ENCODE data around the gene ARID1A.

ARID1A gene

GRCh38 chr1:26768755-26769154, 72.9 kb downstream of the ARID1A start:
- no peak for DNase-seq

DNA sequence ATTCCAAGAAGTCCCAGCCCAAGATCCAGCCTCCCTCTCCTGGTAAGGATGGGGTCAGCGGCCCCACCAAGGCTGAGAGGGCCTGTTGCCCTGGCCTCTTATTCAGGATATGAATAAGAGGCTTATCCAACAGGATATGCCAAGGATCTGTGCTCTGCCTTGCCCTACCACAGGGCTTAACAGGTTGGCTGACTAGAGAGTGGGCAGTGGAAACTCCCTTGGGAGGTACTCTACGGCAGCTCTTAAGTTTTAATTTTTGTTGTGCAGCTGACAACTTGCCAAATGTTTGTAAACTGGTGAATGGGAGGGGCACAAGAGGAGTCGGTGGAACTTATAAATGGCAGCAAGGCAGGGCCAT, 75.4 kb downstream of the ARID1A start:
- no peak for DNase-seq

DNA sequence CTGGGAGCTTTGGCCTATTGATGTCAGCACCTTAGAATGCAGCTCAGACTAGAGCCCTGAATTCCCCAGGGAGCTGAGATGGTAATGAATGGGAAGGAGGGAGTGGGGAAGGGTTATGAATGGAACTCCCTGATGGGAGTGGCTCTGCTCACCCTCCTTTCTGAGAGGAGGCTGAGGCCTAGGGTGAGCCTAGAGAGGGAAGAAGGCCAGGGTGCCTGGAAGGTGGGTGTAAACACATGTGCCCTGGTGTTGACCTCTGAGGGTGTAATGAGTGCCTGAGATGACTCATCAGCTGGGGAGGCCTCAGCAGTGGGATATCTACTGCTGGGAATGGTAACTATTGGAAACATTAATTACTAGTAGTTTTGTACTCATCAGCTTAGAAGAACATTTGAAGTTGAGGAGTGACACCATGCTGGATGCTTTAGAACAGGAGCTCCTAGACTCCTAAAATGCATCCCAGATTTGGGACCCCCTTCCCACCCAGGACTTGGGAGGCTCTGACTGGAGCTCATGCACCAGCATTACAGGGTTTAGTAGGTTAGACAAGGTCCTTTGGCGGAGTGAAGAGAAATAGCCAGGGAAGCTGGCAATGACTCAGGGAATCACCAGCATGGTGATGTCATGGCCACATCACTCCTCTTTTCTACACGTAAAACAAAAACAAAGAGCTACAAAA, 76.0 kb downstream of the ARID1A start:
- peak; percentile 28 for DNase-seq

DNA sequence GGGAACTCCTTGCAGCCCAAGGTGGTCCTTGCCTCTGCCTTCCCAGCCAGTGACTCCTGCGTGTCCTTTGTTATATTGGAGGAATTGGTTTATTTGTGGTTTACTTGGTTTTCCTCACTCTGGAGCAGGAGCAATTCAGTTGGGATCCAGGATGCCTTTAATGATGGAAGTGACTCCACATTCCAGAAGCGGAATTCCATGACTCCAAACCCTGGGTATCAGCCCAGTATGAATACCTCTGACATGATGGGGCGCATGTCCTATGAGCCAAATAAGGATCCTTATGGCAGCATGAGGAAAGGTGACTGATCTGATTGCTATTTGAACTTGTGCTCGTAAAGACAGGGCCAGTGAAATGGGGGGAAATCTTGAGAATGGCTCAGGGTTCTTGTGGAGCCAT, 76.9 kb downstream of the ARID1A start:
- DNase-seq = no peak

DNA sequence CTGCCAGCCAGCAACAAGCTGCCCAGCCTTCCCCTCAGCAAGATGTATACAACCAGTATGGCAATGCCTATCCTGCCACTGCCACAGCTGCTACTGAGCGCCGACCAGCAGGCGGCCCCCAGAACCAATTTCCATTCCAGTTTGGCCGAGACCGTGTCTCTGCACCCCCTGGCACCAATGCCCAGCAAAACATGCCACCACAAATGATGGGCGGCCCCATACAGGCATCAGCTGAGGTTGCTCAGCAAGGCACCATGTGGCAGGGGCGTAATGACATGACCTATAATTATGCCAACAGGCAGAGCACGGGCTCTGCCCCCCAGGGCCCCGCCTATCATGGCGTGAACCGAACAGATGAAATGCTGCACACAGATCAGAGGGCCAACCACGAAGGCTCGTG, 78.6 kb downstream of the ARID1A start:
- no peak for DNase-seq

GRCh38 chr1:26775666-26776065, 79.9 kb downstream of the ARID1A start:
- no peak for DNase-seq

DNA sequence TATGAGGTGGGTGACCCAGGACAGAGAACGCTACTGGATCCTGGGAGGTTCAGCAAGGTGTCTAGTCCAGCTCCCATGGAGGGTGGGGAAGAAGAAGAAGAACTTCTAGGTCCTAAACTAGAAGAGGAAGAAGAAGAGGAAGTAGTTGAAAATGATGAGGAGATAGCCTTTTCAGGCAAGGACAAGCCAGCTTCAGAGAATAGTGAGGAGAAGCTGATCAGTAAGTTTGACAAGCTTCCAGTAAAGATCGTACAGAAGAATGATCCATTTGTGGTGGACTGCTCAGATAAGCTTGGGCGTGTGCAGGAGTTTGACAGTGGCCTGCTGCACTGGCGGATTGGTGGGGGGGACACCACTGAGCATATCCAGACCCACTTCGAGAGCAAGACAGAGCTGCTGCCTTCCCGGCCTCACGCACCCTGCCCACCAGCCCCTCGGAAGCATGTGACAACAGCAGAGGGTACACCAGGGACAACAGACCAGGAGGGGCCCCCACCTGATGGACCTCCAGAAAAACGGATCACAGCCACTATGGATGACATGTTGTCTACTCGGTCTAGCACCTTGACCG, 83.4 kb downstream of the ARID1A start:
- DNase-seq = no peak

GRCh38 chr1:26780344-26780957, 84.6 kb downstream of the ARID1A start:
- no peak for DNase-seq

GRCh38 chr1:26781206-26781825, 85.5 kb downstream of the ARID1A start:
- no peak for DNase-seq

DNA sequence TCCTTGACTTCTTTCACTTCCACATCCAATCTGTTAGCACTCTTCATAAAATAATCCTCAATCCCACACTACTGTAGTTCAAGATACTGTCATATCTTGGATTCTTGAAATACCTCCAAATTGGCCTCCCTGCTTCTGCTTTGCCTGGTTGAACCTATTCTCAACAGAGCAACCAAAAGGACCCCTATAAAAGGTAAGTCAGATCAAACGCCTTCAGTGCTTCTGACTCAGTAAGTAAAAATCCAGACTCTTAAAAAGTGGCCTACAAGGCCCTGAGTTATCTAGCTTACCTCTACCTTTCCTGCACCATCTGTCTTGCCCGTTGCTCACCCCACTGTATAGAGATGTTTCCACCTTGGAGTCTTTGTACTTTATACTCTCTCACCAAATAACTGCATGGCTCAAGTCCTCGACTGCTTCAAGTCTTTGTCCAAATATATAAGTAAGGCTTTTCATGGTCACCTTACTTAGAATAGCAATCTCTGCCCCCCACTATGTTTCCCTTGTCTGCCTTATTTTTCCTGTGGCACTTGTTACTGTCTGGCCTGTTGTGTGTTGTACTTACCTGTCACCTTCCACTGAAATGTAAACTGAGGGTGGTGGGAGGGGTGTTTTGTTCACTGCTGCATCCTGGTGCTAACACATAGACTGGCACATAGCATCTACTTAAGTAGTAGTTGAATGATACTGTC, 86.9 kb downstream of the ARID1A start:
- no peak for DNase-seq

DNA sequence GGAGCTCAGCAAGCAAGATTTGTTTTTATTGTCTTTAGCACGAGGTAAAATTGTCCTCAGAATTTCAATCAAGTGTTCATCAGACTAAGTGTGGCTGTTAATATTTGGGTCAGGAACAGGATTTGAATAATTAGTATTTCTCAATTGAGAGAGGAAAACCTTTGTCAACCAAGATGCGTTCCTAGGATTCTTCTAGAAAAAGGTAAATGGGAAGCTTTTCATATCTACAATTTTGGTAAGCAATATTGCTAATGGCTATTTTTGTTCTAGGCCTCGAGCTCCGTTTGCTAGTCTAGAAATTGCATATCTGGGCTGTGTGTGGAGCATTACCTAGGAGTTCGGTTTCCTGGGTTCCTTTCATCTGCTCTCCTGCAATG, 87.8 kb downstream of the ARID1A start:
- no peak for DNase-seq

DNA sequence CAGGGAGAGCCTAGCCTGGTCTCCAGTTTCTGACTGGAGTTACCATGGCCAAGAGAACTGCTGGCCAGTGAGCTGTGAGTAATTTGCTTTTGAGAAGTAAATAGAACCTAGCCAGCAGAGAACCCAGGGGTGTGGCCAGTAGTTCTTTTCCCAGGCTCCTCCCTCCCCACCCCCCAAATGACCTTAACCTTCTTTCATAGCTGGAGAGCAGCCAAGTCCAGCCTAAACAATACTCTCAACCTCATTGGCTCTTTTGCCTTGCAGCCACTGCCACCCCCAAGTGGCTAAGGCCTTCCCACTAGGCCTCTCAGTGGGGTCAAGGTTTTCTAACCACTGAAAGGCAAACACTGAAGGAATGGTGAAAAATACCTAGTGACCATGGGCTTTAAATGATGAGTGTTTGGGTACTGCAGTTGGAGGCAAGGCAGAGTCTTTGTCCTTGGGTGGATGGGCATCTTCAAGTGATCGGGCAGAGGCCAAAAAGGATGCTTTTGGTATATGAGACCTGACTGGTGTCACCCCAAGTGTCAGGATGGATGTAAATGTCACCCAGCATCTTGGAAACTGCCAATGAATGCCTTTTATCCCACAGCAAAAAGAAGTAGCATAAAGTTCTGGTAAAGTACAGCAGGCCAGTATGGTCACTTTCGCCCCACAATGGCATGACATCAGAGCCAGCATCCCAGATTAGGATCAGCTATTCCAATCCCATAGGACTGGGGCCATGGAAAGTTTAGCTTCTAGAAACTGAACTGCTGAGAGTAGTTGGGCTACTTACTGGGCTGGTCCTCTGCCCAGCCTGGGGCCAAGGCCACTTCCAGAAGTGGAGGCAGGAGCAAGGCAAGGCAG, 88.4 kb downstream of the ARID1A start:
- DNase-seq = peak; percentile 91

- no peak for DNase-seq
Observed at GRCh38 chr1:26784886-26785285, 89.1 kb downstream of the ARID1A start.

- DNase-seq = no peak
Observed at GRCh38 chr1:26785611-26786436, 90.0 kb downstream of the ARID1A start.

GRCh38 chr1:26786437-26787380, 90.9 kb downstream of the ARID1A start:
- DNase-seq = peak; percentile 42

- no peak for DNase-seq
Observed at GRCh38 chr1:26787381-26787705, 91.5 kb downstream of the ARID1A start.

GRCh38 chr1:26787706-26788514, 92.1 kb downstream of the ARID1A start, which contains the start of gene PIGV:
PIGV (plus strand) TSS chr1:26787950; CDS start chr1:26790816, 2,866 bp downstream.
- peak; percentile 90 for DNase-seq

DNA sequence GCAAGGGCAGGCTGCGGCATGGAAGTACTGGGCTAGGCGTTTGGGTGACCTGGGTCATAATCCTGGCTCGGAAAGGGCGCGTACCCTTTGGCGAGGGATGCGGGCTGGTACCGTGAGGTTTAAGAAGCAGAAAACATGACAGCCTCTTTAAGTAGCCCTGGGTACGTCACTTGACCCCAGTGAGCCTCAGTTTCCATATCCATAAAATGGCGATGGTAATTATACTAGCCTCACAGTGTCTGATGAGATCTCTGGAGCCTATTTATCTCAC, 92.6 kb downstream of the ARID1A start:
- no peak for DNase-seq

DNA sequence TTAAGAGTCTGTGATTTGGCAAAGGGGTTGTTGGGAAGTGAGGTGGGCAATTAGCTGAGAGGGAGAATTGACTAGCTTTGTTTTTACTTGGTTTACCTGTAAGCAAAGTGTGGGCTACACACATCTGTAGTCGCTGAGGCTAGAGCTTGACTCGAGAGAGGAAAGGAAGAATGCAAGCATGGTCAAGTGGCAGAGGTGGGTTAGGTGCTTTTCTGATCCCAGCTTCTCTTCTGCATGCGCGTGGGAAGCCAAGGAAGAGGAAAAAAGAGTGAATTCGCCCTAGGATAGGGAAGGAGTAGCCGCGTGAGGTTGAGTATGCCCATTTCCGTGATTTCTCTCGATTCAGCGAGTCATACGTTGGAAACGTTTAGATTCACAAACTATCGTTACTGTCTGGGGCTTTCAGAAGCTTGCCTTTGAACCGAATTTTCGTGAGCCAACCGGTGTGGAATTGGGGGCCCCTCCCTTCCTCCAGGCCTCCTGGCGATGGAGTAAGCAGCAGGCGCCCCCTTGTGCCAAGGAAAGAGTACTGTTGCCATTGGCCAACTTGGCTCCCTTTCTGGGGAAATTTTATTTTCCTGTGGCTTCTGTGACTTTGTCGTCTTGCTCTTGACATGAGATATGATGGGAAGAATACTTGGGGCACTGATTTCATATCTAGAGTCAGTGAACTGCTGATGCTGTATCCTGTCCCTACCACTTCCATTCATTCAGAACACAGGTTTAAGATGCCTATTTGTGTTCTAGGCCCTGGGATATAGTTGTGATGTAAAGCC, 93.2 kb downstream of the ARID1A start:
- DNase-seq = peak; percentile 90
